PC-3 (cell line): ENCODE data around the gene CD19. TPM values are rescaled to one million over a fixed set of nuclear protein-coding genes. Genes with fewer than 3 reads are reported as not detected.
A peak's percentile ranks its signal among the peaks of the same experiment; 100 is the strongest.

ENCODE experiments used
- ATAC-seq: fragments of 200-7000 bp; cut with Tn5 transposase; 2 replicates; pipeline ENCODE4 v1.9.1; 2020; ENCODE audit warnings: mild to moderate bottlenecking, moderate library complexity
- BruUV-seq: library from RNA; stranded (reverse); fragments of 400-500 nt; replicated peaks from 2 replicates; lab custom pipeline; 2021; lab: Mats Ljungman, UMichigan
- CTCF ChIA-PET: fragments of 300-600 bp; sonication (Branson Sonifier 250); formaldehyde crosslinking; loops from one replicate; lab custom pipeline; 2022; ENCODE audit warnings: antibody characterized with exemption; lab: Charles Lee
- POLR2A ChIA-PET: fragments of 300-600 bp; sonication (Branson Sonifier 250); formaldehyde crosslinking; loops from one replicate; lab custom pipeline; 2022; ENCODE audit warnings: antibody characterized with exemption; ENCODE audit not compliant: unreplicated experiment; lab: Charles Lee
- DNase-seq: peaks from one replicate; pipeline ENCODE4 v3.0.0-alpha.2; 2015
- H2AFZ ChIP-seq: fragments of 300-600 bp; sonication (generic); 2 replicates; pipeline ENCODE4 v1.6.0; 2016; ENCODE audit warnings: antibody characterized with exemption, low read length
- H3F3A ChIP-seq: fragments of 300-600 bp; sonication (generic); one replicate; pipeline ENCODE4 v1.6.0; 2017; ENCODE audit warnings: antibody characterized with exemption, low read length, control low read depth, mild to moderate bottlenecking; ENCODE audit not compliant: unreplicated experiment
- H3K27ac ChIP-seq: fragments of 300-600 bp; sonication (generic); 2 replicates; pipeline ENCODE4 v1.5.1; 2016; ENCODE audit warnings: mild to moderate bottlenecking, low read length
- H3K27me3 ChIP-seq: fragments of 300-600 bp; sonication (generic); 2 replicates; pipeline ENCODE4 v1.6.1; 2016; ENCODE audit warnings: low read length, mixed read lengths
- H3K36me3 ChIP-seq: fragments of 300-600 bp; sonication (generic); 2 replicates; pipeline ENCODE4 v1.6.1; 2016; ENCODE audit warnings: low read depth, mixed run types, low read length, mixed read lengths
- H3K4me1 ChIP-seq: fragments of 300-600 bp; sonication (generic); 2 replicates; pipeline ENCODE4 v1.5.1; 2016; ENCODE audit warnings: low read length; ENCODE audit not compliant: insufficient read depth
- H3K4me2 ChIP-seq: fragments of 300-600 bp; sonication (generic); 2 replicates; pipeline ENCODE4 v1.6.0; 2016; ENCODE audit warnings: low read length
- H3K4me3 ChIP-seq: fragments of 300-600 bp; sonication (generic); 2 replicates; pipeline ENCODE4 v1.5.1; 2016; ENCODE audit warnings: mild to moderate bottlenecking, low read length, mixed read lengths
- H3K79me2 ChIP-seq: fragments of 300-600 bp; sonication (generic); 2 replicates; pipeline ENCODE4 v1.6.1; 2017; ENCODE audit warnings: low read length, mixed read lengths
- H3K9ac ChIP-seq: fragments of 300-600 bp; sonication (generic); 2 replicates; pipeline ENCODE4 v1.6.0; 2016; ENCODE audit warnings: mild to moderate bottlenecking, low read length
- H3K9me2 ChIP-seq: fragments of 300-600 bp; sonication (generic); replicated peaks from 2 replicates; pipeline ENCODE4 v1.6.1; 2016; ENCODE audit warnings: mixed run types, low read length, mixed read lengths
- H3K9me3 ChIP-seq: fragments of 300-600 bp; sonication (generic); 2 replicates; pipeline ENCODE4 v1.6.1; 2016; ENCODE audit warnings: low read length, mixed read lengths
- H4K20me1 ChIP-seq: fragments of 300-600 bp; sonication (generic); 2 replicates; pipeline ENCODE4 v1.6.1; 2016; ENCODE audit warnings: low read length, mixed read lengths
- CTCF ChIP-seq: fragments of 300-600 bp; sonication (generic); conservative IDR thresholded peaks from 2 replicates; pipeline ENCODE4 v1.5.1; 2017; ENCODE audit warnings: antibody characterized with exemption, low read depth, mild to moderate bottlenecking, low read length
- EZH2 ChIP-seq: fragments of 300-600 bp; sonication (generic); IDR thresholded peaks from one replicate; pipeline ENCODE4 v1.6.1; 2017; ENCODE audit warnings: antibody characterized with exemption, mild to moderate bottlenecking, low read length; ENCODE audit not compliant: unreplicated experiment
- EZH2phosphoT487 ChIP-seq: fragments of 300-600 bp; sonication (generic); IDR thresholded peaks from 2 replicates; pipeline ENCODE4 v1.6.1; 2018; ENCODE audit warnings: mild to moderate bottlenecking, antibody characterized with exemption, low read length, borderline replicate concordance
- intact Hi-C: fragments of 100-400 bp; cut with micrococcal nuclease; formaldehyde crosslinking; loops from 2 replicates; pipeline ENCODE4 v1.9.0; 2023
- total RNA-seq: library from RNA; depleted of rRNA; stranded (reverse); fragments of >200 nt; gene quantifications from 2 replicates; pipeline ENCODE4 v1.2.3, GENCODE V29; 2014

The CD19 gene
- total RNA-seq, 1 experiment from 2014 or later, result not detected

DNA sequence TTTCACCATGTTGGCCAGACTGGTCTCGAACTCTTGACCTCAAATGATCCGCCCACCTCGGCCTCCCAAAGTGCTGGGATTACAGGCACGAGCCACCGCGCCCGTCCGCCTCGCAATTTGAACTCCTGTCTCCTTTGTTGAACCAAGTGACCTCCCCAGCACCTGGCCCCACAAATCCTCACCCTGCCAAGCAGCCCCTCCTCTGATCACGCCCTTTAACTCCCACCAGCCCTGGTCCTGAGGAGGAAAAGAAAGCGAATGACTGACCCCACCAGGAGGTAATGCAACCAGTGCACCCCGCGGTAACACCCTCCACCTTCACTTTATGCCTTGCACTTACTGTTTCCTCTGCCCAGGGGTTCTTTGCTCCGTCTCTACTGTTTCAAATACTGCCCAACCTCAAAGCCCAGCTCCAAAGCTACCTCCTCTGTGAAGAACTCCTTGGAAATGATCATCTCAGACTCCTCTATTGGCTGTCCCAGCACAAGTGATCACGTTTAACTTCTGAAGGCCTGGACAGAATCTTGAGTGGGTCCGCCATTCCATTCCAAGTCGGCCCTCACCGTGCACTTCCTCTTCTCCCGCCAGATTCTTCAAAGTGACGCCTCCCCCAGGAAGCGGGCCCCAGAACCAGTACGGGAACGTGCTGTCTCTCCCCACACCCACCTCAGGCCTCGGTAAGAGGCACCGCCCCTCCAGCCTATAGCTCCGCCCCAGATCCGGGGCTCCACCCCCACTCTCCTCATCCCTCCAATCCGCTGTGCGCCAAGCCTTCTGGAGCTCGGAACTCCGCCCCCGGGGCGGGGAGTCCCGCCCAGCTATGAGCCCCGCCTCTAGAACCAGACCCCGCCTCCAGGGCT is 4.4 kb downstream of the CD19 start:
- H3K4me1 ChIP-seq, result no peaks in the 10 kb centered on the region
- CTCF ChIA-PET, result no interaction called here

GRCh38 chr16:28936784-28937155 is 5.0 kb downstream of the CD19 start:
- ATAC-seq, result no peak
- no peak overlapping the region for H3K4me2 ChIP-seq
- H3F3A ChIP-seq, result no peaks in the 10 kb centered on the region
- intact Hi-C loops, result no loop called here
- H3K79me2 ChIP-seq, result no peaks in the 10 kb centered on the region
- BruUV-seq, result no TSS peak
- CTCF ChIA-PET, result no interaction called here
- H3K9me3 ChIP-seq, result no peaks in the 10 kb centered on the region
- H2AFZ ChIP-seq, result no peak overlapping the region
- no peaks in the 10 kb centered on the region for H3K4me1 ChIP-seq
- H3K9me2 ChIP-seq, result no peaks in the 10 kb centered on the region
- TF ChIP-seq EZH2phosphoT487, result no peak
- no peak for TF ChIP-seq EZH2
- TF ChIP-seq CTCF, result no peak
- no peak overlapping the region for H3K4me3 ChIP-seq
- no peak overlapping the region for H3K9ac ChIP-seq
- POLR2A ChIA-PET, result no interaction called here
- DNase-seq, result no peak
- H3K27me3 ChIP-seq, result no peaks in the 10 kb centered on the region
- no peaks in the 10 kb centered on the region for H3K36me3 ChIP-seq
- no peak overlapping the region for H3K27ac ChIP-seq
- no peaks in the 10 kb centered on the region for H4K20me1 ChIP-seq

More for the DNA sequence above, 4.4 kb downstream of the CD19 start:
- BruUV-seq, result no TSS peak
- peak; percentile 11; the same call in 1 of the 2 replicates for ATAC-seq
- H3F3A ChIP-seq, result no peaks in the 10 kb centered on the region
- H3K79me2 ChIP-seq, result no peaks in the 10 kb centered on the region
- no peaks in the 10 kb centered on the region for H3K9me3 ChIP-seq
- POLR2A ChIA-PET, result no interaction called here
- TF ChIP-seq CTCF (no peak), EZH2 (no peak)
- no peaks in the 10 kb centered on the region for H4K20me1 ChIP-seq
- no peaks in the 10 kb centered on the region for H3K36me3 ChIP-seq
- H3K4me3 ChIP-seq, result no peak overlapping the region
- peak; percentile 29 for DNase-seq
- intact Hi-C loops, result no loop called here
- no peak overlapping the region for H3K9ac ChIP-seq
- H3K9me2 ChIP-seq, result no peaks in the 10 kb centered on the region
- H2AFZ ChIP-seq, result no peak overlapping the region
- H3K27ac ChIP-seq, result no peak overlapping the region
- no peak overlapping the region for H3K4me2 ChIP-seq
- no peaks in the 10 kb centered on the region for H3K27me3 ChIP-seq

- H3K4me2 ChIP-seq, result no peak overlapping the region
- intact Hi-C loops, result no loop called here
- H3K27ac ChIP-seq, result no peak overlapping the region
- ATAC-seq, result no peak
- H3K9me2 ChIP-seq, result no peaks in the 10 kb centered on the region
- TF ChIP-seq EZH2phosphoT487 (no peak), CTCF (peak; percentile 22; the same call in 1 of the 2 replicates)
- no peak overlapping the region for H3K9ac ChIP-seq
- no peak overlapping the region for H2AFZ ChIP-seq
- no peaks in the 10 kb centered on the region for H3K9me3 ChIP-seq
- DNase-seq, result no peak
- H3K36me3 ChIP-seq, result no peaks in the 10 kb centered on the region
- no peaks in the 10 kb centered on the region for H3K79me2 ChIP-seq
- no peaks in the 10 kb centered on the region for H4K20me1 ChIP-seq
- no peaks in the 10 kb centered on the region for H3K4me1 ChIP-seq
- no peaks in the 10 kb centered on the region for H3K27me3 ChIP-seq
- no TSS peak for BruUV-seq
- ChIA-PET POLR2A (no interaction called here), CTCF (no interaction called here)
- no peak overlapping the region for H3K4me3 ChIP-seq
- H3F3A ChIP-seq, result no peaks in the 10 kb centered on the region
These were observed 5.6 kb downstream of the CD19 start for GRCh38 chr16:28937222-28937876.
